Ovary (tissue), 3 donors: ENCODE results near the gene CARD9.

Experiments
- EP300 ChIP-seq: sonication (generic); formaldehyde crosslinking; IDR thresholded peaks from one replicate; pipeline ENCODE4 v1.6.1; 2017; ENCODE audit warnings: antibody characterized with exemption
- POLR2A ChIP-seq: fragments of 450-650 bp; IDR thresholded peaks from one replicate; pipeline ENCODE4 v1.6.1; 2017; ENCODE audit warnings: antibody characterized with exemption, mild to moderate bottlenecking, moderate library complexity
- TF ChIP-seq, protein P1 (sequence below), 3 donors: fragments of 450-650 bp in 2 of 3; fragments of 200-600 bp in 1 of 3; IDR thresholded peaks; one replicate each; pipeline versions ENCODE4 v1.5.1 to v1.8.0; 2016 to 2022; ENCODE audit warnings: antibody characterized with exemption in 3 of 3, mild to moderate bottlenecking in 1 of 3
- donor health status: DM: no; HTN: no; CAD: no.

DNA sequence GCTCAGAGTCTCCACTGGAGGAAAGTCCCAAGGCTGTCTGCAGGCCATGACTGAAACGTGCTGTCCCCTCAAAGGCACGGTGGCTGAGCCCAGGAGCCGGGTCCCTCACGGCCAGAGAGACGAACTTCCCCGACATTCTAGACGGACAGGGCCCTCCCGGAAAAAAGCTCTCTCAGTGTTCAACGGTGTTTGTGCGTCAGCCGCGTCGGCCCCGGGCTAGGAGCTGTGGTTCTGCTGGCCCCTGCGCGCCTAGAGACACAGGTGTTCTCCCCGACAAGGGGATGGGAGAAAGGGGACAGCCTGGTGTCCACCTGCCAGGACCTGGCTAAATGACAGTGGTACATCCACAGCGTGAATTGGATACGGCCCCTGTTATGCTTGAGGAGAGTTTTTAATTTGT, 51.9 kb downstream of the CARD9 start:
- TF ChIP-seq POLR2A (no peak), EP300 (no peak)
- TF ChIP-seq, protein P1, sequence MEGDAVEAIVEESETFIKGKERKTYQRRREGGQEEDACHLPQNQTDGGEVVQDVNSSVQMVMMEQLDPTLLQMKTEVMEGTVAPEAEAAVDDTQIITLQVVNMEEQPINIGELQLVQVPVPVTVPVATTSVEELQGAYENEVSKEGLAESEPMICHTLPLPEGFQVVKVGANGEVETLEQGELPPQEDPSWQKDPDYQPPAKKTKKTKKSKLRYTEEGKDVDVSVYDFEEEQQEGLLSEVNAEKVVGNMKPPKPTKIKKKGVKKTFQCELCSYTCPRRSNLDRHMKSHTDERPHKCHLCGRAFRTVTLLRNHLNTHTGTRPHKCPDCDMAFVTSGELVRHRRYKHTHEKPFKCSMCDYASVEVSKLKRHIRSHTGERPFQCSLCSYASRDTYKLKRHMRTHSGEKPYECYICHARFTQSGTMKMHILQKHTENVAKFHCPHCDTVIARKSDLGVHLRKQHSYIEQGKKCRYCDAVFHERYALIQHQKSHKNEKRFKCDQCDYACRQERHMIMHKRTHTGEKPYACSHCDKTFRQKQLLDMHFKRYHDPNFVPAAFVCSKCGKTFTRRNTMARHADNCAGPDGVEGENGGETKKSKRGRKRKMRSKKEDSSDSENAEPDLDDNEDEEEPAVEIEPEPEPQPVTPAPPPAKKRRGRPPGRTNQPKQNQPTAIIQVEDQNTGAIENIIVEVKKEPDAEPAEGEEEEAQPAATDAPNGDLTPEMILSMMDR (IDR thresholded peaks at IDR 0.05), result no peak
